Activated T-cell treated with anti-CD3 and anti-CD28 coated beads for 24 hours (primary cell): Measurements from ENCODE around the gene EMP3.

Source experiments
- DNase-seq: peaks from one replicate; pipeline ENCODE4 v3.0.0-alpha.2; 2020; ENCODE audit warnings: low read depth

EMP3 gene

GRCh38 chr19:48379058-48379457, 53.7 kb downstream of the EMP3 start:
- no peak for DNase-seq
